Measurements from ENCODE around the gene RDH14. TPM values are rescaled to one million over a fixed set of nuclear protein-coding genes. Genes with fewer than 3 reads are reported as not detected.

The RDH14 gene
- total and polyA plus RNA-seq, 2 experiments from 2014 or later = 38.1 to 40.6 TPM

DNA sequence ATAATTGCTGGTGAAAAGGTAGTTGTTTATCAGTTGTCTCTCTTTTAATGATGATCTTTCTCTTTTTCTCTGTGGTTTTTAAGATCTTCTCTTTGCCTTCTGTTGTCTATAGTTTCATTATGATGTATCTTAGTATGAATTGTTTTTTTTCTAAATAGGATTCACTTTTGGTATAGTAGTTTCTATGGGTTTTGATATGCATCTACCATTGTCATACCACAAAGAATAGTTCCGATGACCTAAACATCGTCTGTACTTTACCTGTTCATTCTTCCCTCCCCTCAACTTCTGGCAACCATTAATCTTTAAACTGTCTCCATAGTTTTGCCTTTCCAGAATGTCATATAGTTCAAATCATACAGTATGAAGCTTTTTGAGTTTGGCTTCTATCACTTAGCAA is 19.6 kb downstream of the RDH14 start (continued):
- TF ChIP-seq, protein P1, sequence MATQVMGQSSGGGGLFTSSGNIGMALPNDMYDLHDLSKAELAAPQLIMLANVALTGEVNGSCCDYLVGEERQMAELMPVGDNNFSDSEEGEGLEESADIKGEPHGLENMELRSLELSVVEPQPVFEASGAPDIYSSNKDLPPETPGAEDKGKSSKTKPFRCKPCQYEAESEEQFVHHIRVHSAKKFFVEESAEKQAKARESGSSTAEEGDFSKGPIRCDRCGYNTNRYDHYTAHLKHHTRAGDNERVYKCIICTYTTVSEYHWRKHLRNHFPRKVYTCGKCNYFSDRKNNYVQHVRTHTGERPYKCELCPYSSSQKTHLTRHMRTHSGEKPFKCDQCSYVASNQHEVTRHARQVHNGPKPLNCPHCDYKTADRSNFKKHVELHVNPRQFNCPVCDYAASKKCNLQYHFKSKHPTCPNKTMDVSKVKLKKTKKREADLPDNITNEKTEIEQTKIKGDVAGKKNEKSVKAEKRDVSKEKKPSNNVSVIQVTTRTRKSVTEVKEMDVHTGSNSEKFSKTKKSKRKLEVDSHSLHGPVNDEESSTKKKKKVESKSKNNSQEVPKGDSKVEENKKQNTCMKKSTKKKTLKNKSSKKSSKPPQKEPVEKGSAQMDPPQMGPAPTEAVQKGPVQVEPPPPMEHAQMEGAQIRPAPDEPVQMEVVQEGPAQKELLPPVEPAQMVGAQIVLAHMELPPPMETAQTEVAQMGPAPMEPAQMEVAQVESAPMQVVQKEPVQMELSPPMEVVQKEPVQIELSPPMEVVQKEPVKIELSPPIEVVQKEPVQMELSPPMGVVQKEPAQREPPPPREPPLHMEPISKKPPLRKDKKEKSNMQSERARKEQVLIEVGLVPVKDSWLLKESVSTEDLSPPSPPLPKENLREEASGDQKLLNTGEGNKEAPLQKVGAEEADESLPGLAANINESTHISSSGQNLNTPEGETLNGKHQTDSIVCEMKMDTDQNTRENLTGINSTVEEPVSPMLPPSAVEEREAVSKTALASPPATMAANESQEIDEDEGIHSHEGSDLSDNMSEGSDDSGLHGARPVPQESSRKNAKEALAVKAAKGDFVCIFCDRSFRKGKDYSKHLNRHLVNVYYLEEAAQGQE (IDR thresholded peaks at IDR 0.05; ENCODE audit: unreplicated experiment) = no peak
- TF ChIP-seq POLR2AphosphoS5 (IDR thresholded peaks at IDR 0.05; ENCODE audit: low read depth) = no peak
- no peak for TF ChIP-seq EZH2 (IDR thresholded peaks at IDR 0.05; ENCODE audit: low read depth, unreplicated experiment)
- no peak for TF ChIP-seq JUNB (IDR thresholded peaks at IDR 0.05; ENCODE audit: unreplicated experiment)

DNA sequence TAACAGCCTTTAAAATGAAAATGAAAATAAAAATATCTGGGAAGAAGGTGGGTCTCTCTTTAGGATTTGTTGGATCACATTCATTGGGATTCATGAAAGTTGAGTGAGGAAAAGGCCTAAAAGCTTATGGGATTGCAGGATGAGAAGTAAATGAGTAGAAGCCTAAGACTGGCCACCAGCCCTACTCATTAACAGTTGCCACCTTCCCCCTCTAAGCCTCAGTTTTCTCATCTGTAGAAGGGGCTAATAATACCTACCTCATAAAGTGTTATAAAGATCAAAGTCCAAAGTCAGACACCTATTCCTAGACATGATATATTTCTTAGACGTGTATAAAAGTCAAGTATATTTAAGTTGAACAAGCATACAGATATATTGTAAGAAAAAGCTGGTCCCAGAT is 23.8 kb downstream of the RDH14 start:
- Mint-ChIP-seq H3K27ac (no peak overlapping the region), H3K4me3 (no peak overlapping the region), H3K4me1 (no peaks in the 10 kb centered on the region), H3K9me3 (no peaks in the 10 kb centered on the region), H3K27me3 (ENCODE audit: insufficient read depth, low read depth, poor library complexity) (no peaks in the 10 kb centered on the region), H3K36me3 (ENCODE audit: low read depth) (no peaks in the 10 kb centered on the region)
- Histone ChIP-seq H3K27ac (ENCODE audit: low read depth) (no peak overlapping the region), H3K4me1 (ENCODE audit: insufficient read depth) (no peaks in the 10 kb centered on the region), H3K4me2 (no peak overlapping the region), H3K36me3 (ENCODE audit: insufficient read depth) (no peaks in the 10 kb centered on the region), H3K27me3 (ENCODE audit: insufficient read depth) (no peaks in the 10 kb centered on the region), H3K9me2 (ENCODE audit: insufficient read depth) (no peaks in the 10 kb centered on the region), H3K4me3 (no peak overlapping the region), H4K20me1 (replicated peaks; ENCODE audit: insufficient read depth) (no peaks in the 10 kb centered on the region), H2AFZ (no peak overlapping the region), H3K79me2 (replicated peaks; ENCODE audit: insufficient read depth) (no peaks in the 10 kb centered on the region), H3F3A (replicated peaks; ENCODE audit: low read depth) (no peaks in the 10 kb centered on the region)
- DNase-seq (ENCODE audit: low spot score) (no peak), ATAC-seq (no peak)
- no peak for TF ChIP-seq EZH2phosphoT487 (IDR thresholded peaks at IDR 0.05; ENCODE audit: unreplicated experiment)
- TF ChIP-seq EZH2 (IDR thresholded peaks at IDR 0.05; ENCODE audit: low read depth, unreplicated experiment) = no peak
- TF ChIP-seq POLR2AphosphoS5 (IDR thresholded peaks at IDR 0.05; ENCODE audit: low read depth) = no peak
- TF ChIP-seq, protein P2, sequence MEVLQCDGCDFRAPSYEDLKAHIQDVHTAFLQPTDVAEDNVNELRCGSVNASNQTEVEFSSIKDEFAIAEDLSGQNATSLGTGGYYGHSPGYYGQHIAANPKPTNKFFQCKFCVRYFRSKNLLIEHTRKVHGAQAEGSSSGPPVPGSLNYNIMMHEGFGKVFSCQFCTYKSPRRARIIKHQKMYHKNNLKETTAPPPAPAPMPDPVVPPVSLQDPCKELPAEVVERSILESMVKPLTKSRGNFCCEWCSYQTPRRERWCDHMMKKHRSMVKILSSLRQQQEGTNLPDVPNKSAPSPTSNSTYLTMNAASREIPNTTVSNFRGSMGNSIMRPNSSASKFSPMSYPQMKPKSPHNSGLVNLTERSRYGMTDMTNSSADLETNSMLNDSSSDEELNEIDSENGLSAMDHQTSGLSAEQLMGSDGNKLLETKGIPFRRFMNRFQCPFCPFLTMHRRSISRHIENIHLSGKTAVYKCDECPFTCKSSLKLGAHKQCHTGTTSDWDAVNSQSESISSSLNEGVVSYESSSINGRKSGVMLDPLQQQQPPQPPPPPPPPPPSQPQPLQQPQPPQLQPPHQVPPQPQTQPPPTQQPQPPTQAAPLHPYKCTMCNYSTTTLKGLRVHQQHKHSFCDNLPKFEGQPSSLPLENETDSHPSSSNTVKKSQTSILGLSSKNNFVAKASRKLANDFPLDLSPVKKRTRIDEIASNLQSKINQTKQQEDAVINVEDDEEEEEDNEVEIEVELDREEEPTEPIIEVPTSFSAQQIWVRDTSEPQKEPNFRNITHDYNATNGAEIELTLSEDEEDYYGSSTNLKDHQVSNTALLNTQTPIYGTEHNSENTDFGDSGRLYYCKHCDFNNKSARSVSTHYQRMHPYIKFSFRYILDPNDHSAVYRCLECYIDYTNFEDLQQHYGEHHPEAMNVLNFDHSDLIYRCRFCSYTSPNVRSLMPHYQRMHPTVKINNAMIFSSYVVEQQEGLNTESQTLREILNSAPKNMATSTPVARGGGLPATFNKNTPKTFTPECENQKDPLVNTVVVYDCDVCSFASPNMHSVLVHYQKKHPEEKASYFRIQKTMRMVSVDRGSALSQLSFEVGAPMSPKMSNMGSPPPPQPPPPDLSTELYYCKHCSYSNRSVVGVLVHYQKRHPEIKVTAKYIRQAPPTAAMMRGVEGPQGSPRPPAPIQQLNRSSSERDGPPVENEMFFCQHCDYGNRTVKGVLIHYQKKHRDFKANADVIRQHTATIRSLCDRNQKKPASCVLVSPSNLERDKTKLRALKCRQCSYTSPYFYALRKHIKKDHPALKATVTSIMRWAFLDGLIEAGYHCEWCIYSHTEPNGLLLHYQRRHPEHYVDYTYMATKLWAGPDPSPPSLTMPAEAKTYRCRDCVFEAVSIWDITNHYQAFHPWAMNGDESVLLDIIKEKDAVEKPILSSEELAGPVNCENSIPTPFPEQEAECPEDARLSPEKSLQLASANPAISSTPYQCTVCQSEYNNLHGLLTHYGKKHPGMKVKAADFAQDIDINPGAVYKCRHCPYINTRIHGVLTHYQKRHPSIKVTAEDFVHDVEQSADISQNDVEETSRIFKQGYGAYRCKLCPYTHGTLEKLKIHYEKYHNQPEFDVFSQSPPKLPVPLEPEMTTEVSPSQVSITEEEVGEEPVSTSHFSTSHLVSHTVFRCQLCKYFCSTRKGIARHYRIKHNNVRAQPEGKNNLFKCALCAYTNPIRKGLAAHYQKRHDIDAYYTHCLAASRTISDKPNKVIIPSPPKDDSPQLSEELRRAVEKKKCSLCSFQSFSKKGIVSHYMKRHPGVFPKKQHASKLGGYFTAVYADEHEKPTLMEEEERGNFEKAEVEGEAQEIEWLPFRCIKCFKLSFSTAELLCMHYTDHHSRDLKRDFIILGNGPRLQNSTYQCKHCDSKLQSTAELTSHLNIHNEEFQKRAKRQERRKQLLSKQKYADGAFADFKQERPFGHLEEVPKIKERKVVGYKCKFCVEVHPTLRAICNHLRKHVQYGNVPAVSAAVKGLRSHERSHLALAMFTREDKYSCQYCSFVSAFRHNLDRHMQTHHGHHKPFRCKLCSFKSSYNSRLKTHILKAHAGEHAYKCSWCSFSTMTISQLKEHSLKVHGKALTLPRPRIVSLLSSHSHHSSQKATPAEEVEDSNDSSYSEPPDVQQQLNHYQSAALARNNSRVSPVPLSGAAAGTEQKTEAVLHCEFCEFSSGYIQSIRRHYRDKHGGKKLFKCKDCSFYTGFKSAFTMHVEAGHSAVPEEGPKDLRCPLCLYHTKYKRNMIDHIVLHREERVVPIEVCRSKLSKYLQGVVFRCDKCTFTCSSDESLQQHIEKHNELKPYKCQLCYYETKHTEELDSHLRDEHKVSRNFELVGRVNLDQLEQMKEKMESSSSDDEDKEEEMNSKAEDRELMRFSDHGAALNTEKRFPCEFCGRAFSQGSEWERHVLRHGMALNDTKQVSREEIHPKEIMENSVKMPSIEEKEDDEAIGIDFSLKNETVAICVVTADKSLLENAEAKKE (CRISPR knock-in tag; IDR thresholded peaks at IDR 0.05) = no peak
- TF ChIP-seq STAT1 (IDR thresholded peaks at IDR 0.05; ENCODE audit: unreplicated experiment) = no peak
- TF ChIP-seq, protein P1 (IDR thresholded peaks at IDR 0.05; ENCODE audit: unreplicated experiment) = no peak
- TF ChIP-seq JUNB (IDR thresholded peaks at IDR 0.05; ENCODE audit: unreplicated experiment) = no peak
- no peak for TF ChIP-seq CREB1 (CRISPR knock-in tag; IDR thresholded peaks at IDR 0.05; ENCODE audit: low read depth)
- TF ChIP-seq, protein P3, sequence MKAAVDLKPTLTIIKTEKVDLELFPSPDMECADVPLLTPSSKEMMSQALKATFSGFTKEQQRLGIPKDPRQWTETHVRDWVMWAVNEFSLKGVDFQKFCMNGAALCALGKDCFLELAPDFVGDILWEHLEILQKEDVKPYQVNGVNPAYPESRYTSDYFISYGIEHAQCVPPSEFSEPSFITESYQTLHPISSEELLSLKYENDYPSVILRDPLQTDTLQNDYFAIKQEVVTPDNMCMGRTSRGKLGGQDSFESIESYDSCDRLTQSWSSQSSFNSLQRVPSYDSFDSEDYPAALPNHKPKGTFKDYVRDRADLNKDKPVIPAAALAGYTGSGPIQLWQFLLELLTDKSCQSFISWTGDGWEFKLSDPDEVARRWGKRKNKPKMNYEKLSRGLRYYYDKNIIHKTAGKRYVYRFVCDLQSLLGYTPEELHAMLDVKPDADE (IDR thresholded peaks at IDR 0.05) = no peak
- no peak for TF ChIP-seq NANOG (IDR thresholded peaks at IDR 0.05; ENCODE audit: borderline replicate concordance)
